Heart right ventricle (tissue), 16 donors: ENCODE measurements around the gene CYTH2. TPM values are rescaled to one million over a fixed set of nuclear protein-coding genes. Genes with fewer than 3 reads are reported as not detected.
A peak's percentile ranks its signal among the peaks of the same experiment; 100 is the strongest.

ENCODE experiments used
- ATAC-seq, 8 donors: fragments of 200-7000 bp; cut with Tn5 transposase; one replicate each; pipeline ENCODE4 v1.9.1; 2020; ENCODE audit warnings: mild to moderate bottlenecking in 8 of 8, moderate library complexity in 8 of 8, moderate number of reproducible peaks in 1 of 8
- DNase-seq, 2 donors: peaks; one replicate each; pipeline ENCODE4 v3.0.0-alpha.2; 2020
- H3K27ac ChIP-seq, 10 donors: fragments of 200-600 bp; sonication (generic) in 2 of 10; one replicate each; pipeline versions ENCODE4 v1.5.0 to v1.8.0; 2020 to 2022; ENCODE audit warnings: mild to moderate bottlenecking in 3 of 10
- H3K27me3 ChIP-seq, 7 donors: fragments of 200-600 bp; one replicate each; pipeline ENCODE4 v1.8.0; 2021 to 2022; ENCODE audit warnings: mild to moderate bottlenecking in 2 of 7
- H3K36me3 ChIP-seq, 9 donors: fragments of 200-600 bp; sonication (generic) in 1 of 9; one replicate each; pipeline versions ENCODE4 v1.5.0 to v1.8.0; 2020 to 2022; ENCODE audit warnings: mild to moderate bottlenecking in 2 of 9
- H3K4me1 ChIP-seq, 9 donors: fragments of 200-600 bp; sonication (generic) in 1 of 9; one replicate each; pipeline versions ENCODE4 v1.5.0 to v1.8.0; 2020 to 2022; ENCODE audit warnings: mild to moderate bottlenecking in 4 of 9
- H3K4me3 ChIP-seq, 10 donors: fragments of 200-600 bp; sonication (generic) in 2 of 10; one replicate each; pipeline versions ENCODE4 v1.5.0 to v1.8.0; 2020 to 2022; ENCODE audit warnings: mild to moderate bottlenecking in 7 of 10, moderate library complexity in 2 of 10
- H3K9me3 ChIP-seq, 11 donors: fragments of 200-600 bp in 10 of 11; sonication (generic) in 2 of 11; one replicate each; pipeline versions ENCODE4 v1.5.0 to v1.8.0; 2013 to 2022; ENCODE audit warnings: mild to moderate bottlenecking in 2 of 11, control low read depth in 1 of 11, moderate library complexity in 1 of 11
- WGBS, 2 donors: extraction: QIAGEN DNeasy Blood & Tissue Kit; methylation state at CpG; one replicate each; pipeline ENCODE4 v1.1.7; 2013; ENCODE audit warnings: inconsistent platforms in 1 of 2; 5-methylcytosine and 5-hydroxymethylcytosine counted together
- intact Hi-C, 10 donors: fragments of 100-400 bp; cut with DNase I; formaldehyde crosslinking; loops; one replicate each; pipeline versions ENCODE4 v1.11.1 to v1.14.2; 2022
- polyA plus RNA-seq, 2 donors: library from polyadenylated mRNA; stranded (reverse); fragments of 200-250 nt; gene quantifications; one replicate each; pipeline ENCODE4 v1.2.3, GENCODE V29; 2013
- total RNA-seq, 10 donors: library from RNA; stranded (reverse); fragmentation: NEBNext Ultra II Directional in 3 of 10; extraction: Animal tissue kit (Norgen Biotek cat#: 25700) in 3 of 10; gene quantifications; one replicate each; pipeline versions ENCODE4 v1.2.1 to v1.2.4, GENCODE V29; 2021 to 2023
- TF ChIP-seq, protein P1 (sequence below), 9 donors: fragments of 200-600 bp; sonication (generic) in 2 of 9; IDR thresholded peaks; one replicate each; pipeline versions ENCODE4 v1.5.0 to v1.8.0; 2021 to 2022; ENCODE audit warnings: antibody characterized with exemption in 9 of 9, mild to moderate bottlenecking in 5 of 9, moderate library complexity in 1 of 9
- donor health status: Arrhythmogenic right ventricular cardiomyopathy.
- donor health status: ischemic (EF 13 %, LVEDD 7.1; RV severe dilation, severe dysfunction).
- donor health status: healthy with polysubstance abuse.
- donor health status: DM: no; HTN: yes; CAD: no.
- donor health status: DM: no; HTN: no; CAD: no.
- donor health status: ischemic (EF 25% LVEDD 6.9; RV normal size, moderate dysfunction).
- donor health status: ischemic (EF 25% LVEDD 5.7; RV mildly dilated, moderate dysfunction).
- donor health status: healthy.
- donor health status: DM: yes; HTN: yes; CAD: no.
- donor health status: Ischemic cardiomyopathy.
- donor health status: ischemic (EF 35%, LVEDD 5.7; RV mildly dilated, moderate dysfunction).
- donor health status: nonischemic (EF 11% LVEDD 7.7; RV severe dilation, severe dysfunction).
- donor health status: DM: yes; HTN: yes; CAD: no.
- donor health status: PGD.
- donor health status: ischemic (EF 29% LVEDD 5.4; RV normal size, mild dysfunction).
- donor health status: nonischemic (EF 23%, LVEDD 6.1; RV moderate dilation, normal function).

Gene CYTH2
- total and polyA plus RNA-seq, 12 donors, result 25.8 to 41.9 (median 32.2) TPM

DNA sequence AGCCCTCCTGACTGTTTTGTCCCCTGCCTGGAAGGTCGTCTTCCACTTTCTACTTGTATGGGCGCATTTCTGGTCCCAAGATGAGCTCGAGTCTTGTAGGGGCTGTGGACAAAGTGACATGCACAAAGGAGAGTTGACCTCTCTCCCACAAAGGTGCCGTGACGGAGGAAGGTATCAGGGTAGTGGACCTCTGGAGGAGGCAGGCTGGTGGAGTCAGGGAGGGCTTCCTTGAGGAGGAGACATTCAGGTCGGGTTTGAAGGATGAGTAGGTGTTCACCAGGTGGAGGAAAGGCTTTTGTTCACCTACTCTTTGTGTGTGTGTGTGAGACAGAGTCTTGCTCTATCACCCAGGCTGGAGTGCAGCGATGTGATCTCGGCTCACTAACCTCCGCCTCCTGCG is 1.7 kb downstream of the CYTH2 start:
- peak overlapping the region in 3 of 10 donors; percentile 91 to 98 (median 91) for H3K4me3 ChIP-seq
- TF ChIP-seq, protein P1, sequence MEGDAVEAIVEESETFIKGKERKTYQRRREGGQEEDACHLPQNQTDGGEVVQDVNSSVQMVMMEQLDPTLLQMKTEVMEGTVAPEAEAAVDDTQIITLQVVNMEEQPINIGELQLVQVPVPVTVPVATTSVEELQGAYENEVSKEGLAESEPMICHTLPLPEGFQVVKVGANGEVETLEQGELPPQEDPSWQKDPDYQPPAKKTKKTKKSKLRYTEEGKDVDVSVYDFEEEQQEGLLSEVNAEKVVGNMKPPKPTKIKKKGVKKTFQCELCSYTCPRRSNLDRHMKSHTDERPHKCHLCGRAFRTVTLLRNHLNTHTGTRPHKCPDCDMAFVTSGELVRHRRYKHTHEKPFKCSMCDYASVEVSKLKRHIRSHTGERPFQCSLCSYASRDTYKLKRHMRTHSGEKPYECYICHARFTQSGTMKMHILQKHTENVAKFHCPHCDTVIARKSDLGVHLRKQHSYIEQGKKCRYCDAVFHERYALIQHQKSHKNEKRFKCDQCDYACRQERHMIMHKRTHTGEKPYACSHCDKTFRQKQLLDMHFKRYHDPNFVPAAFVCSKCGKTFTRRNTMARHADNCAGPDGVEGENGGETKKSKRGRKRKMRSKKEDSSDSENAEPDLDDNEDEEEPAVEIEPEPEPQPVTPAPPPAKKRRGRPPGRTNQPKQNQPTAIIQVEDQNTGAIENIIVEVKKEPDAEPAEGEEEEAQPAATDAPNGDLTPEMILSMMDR (IDR thresholded peaks at IDR 0.05), result no peak

DNA sequence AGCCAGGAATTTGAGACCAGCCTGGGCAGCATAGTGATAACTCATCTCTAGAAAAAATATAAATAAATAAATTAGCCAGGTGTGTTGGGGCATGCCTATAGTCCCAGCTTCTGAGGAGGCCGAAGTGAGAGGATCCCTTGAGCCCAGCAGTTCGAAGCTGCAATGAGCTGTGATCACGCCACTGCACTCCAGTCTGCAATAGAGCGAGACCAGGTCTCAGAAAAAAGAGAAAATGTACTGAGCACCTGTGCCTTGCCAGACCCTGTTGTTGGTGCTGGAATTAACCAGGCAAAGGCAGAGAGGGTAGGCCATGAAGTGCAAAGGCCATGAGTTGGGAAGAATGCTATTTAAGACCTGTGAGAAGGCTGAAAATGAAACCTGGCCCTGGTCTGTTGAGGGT is 2.7 kb downstream of the CYTH2 start:
- 95 to 96% methylated on average over 4 of the region's 4 CpGs for WGBS, 2 donors
- DNase-seq (no peak), ATAC-seq (no peak)
- peaks cover 0 to 68% (median 65%) of the 10 kb centered on the region in 9 donors for H3K36me3 ChIP-seq
- no peak overlapping the region for H3K27ac ChIP-seq
- no peak overlapping the region for H3K4me3 ChIP-seq
- no peaks in the 10 kb centered on the region for H3K27me3 ChIP-seq
- no peaks in the 10 kb centered on the region for H3K9me3 ChIP-seq
- intact Hi-C loops, result loop anchor here in 1 of 10 donors (10.0 kb wide), 1 partner anchor 483 kb away; the partner anchor contains the start of gene BAX
- H3K4me1 ChIP-seq, result peaks cover 7 to 36% (median 15%) of the 10 kb centered on the region in 9 donors
- TF ChIP-seq, protein P1 (IDR thresholded peaks at IDR 0.05), result no peak

More for the DNA sequence above, 1.7 kb downstream of the CYTH2 start:
- H3K27me3 ChIP-seq, result no peaks in the 10 kb centered on the region
- 90 to 94% methylated on average over 10 of the region's 10 CpGs for WGBS, 2 donors
- H3K27ac ChIP-seq, result no peak overlapping the region
- peaks cover 7 to 36% (median 15%) of the 10 kb centered on the region in 9 donors for H3K4me1 ChIP-seq
- no peak for DNase-seq
- H3K36me3 ChIP-seq, result peaks cover 0 to 58% (median 57%) of the 10 kb centered on the region in 9 donors
- intact Hi-C loops, result loop anchor here in 1 of 10 donors (10.0 kb wide), 1 partner anchor 484 kb away; the partner anchor contains the start of gene BAX
- H3K9me3 ChIP-seq, result no peaks in the 10 kb centered on the region
- no peak for ATAC-seq

DNA sequence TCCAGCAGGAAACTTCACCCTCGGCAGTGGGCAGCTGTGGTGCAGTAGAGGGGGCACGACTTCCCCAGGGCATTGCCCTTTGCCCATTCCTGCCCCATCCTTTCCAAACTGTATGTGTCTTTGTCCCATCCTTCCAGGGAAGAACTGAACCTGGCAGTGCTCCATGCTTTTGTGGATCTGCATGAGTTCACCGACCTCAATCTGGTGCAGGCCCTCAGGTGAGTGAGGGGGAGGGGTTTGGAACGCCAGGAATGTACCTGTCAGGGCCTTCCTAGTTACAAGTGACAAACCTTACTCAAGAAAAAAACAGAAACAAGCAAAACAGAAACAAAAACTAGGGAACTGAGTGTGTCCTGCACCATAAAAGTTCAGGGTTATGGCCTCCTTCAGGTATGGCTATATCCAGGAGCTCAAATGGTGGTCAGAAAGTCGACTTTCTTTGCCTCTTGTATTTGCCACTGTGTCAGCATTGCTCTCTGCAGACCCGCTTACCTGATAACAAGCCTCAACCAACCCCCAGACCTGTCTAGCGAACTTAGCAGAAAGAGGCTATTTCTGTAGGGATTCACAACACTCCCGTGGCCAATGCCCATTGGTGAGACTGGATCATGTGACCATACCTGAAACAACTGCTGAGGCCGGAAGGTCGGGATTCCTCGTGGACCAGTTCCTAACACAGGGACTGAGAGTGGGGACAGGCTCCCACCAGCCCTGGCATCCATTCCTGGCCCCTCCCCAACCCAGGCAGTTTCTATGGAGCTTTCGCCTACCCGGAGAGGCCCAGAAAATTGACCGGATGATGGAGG is 4.2 kb downstream of the CYTH2 start:
- H3K36me3 ChIP-seq, result peaks cover 0 to 83% (median 73%) of the 10 kb centered on the region in 9 donors

DNA sequence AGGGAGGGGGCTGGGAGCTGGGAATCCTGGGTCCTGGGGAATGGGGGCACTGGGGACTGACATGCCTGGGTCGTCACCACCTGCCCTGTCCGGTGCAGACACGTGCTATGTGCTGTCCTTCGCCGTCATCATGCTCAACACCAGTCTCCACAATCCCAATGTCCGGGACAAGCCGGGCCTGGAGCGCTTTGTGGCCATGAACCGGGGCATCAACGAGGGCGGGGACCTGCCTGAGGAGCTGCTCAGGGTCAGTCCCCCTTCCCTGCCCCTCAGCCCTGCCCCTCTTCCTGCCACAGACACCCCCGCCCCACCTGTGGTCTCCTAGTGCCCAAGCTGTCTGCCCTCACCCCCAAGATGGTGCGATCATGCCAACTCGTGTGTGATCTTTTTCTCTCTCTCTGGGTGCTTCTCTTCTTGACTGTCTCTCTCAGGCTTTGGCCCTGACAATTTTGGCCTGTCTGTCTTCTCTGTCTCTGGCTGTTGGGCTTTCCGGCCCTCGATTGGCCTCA is 5.0 kb downstream of the CYTH2 start:
- Histone ChIP-seq H3K36me3 (peaks cover 0 to 89% (median 73%) of the 10 kb centered on the region in 9 donors), H3K27ac (no peak overlapping the region), H3K27me3 (no peaks in the 10 kb centered on the region), H3K9me3 (no peaks in the 10 kb centered on the region), H3K4me1 (peaks cover 7 to 30% (median 11%) of the 10 kb centered on the region in 9 donors), H3K4me3 (no peak overlapping the region)
- intact Hi-C loops, result loop anchor here in 1 of 10 donors (10.0 kb wide), 1 partner anchor 481 kb away; the partner anchor contains the start of gene BAX
- 86 to 92% methylated on average over 15 to 16 of the region's 16 CpGs for whole genome bisulfite sequencing, 2 donors
- TF ChIP-seq, protein P1 (IDR thresholded peaks at IDR 0.05), result no peak
- ATAC-seq, result no peak
- DNase-seq, result no peak

More for the DNA sequence above, 4.2 kb downstream of the CYTH2 start:
- no peak overlapping the region for H3K27ac ChIP-seq
- no peak for DNase-seq
- TF ChIP-seq, protein P1 (IDR thresholded peaks at IDR 0.05), result no peak
- no peak overlapping the region for H3K4me3 ChIP-seq
- no peaks in the 10 kb centered on the region for H3K27me3 ChIP-seq
- 86% methylated on average over 14 of the region's 14 CpGs for WGBS, 2 donors
- intact Hi-C loops, result loop anchor here in 1 of 10 donors (10.0 kb wide), 1 partner anchor 481 kb away; the partner anchor contains the start of gene BAX
- ATAC-seq, result no peak
- H3K4me1 ChIP-seq, result peaks cover 7 to 33% (median 13%) of the 10 kb centered on the region in 9 donors
- no peaks in the 10 kb centered on the region for H3K9me3 ChIP-seq
